ENCODE results near the gene CFAP73.

GRCh38 chr12:113189361-113189760, 39.8 kb downstream of the CFAP73 start:
- TF ChIP-seq CTCF (IDR thresholded peaks at IDR 0.05; ENCODE audit: poor library complexity, severe bottlenecking) (no peak), POLR2AphosphoS5 (IDR thresholded peaks at IDR 0.05) (no peak), REST (IDR thresholded peaks at IDR 0.05; ENCODE audit: borderline replicate concordance) (no peak), TAF1 (IDR thresholded peaks at IDR 0.05; ENCODE audit: low read depth) (no peak), EP300 (conservative IDR thresholded peaks at IDR 0.05; ENCODE audit: poor library complexity, severe bottlenecking) (no peak)

Measured in neural cell (in vitro differentiated cells).